GM12892 (cell line): Measurements from ENCODE around the gene GTF3C5.

Experiments used
- POLR2A ChIP-seq: IDR thresholded peaks from 2 replicates; pipeline ENCODE4 v1.6.1; 2011; ENCODE audit warnings: low read depth, low read length, control low read depth
- POLR2AphosphoS5 ChIP-seq: IDR thresholded peaks from 2 replicates; pipeline ENCODE4 v1.6.1; 2011; ENCODE audit warnings: low read depth, low read length, control low read depth

DNA sequence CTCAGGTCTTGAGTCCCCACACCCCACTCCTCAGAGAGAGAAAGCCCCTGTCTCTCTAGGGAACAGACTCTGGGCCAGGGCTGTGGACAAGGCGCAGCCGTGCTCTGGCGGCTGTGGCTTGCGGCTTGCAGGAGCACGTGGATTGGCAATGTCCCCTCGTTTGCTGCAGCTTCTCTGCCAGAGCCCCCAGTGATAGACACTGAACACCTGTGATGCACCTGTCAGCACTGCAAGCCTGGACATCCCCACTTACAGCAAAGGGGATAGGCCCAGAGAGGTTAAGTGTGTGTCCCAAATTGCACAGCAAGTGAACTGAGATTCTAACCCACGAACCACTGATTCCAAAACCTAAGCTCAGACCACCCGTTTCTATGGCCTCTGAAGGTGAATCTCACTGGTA is 45.3 kb upstream of the GTF3C5 start:
- TF ChIP-seq POLR2A = no peak
- no peak for TF ChIP-seq POLR2AphosphoS5
